Measurements from ENCODE around the gene GNAO1.

GRCh38 chr16:56303880-56304279 lies 112.6 kb downstream of the GNAO1 start:
- TF ChIP-seq GATA2 (IDR thresholded peaks at IDR 0.05; ENCODE audit: low read depth, low read length) = no peak
- no peak for TF ChIP-seq GATA3 (IDR thresholded peaks at IDR 0.05; ENCODE audit: low read depth, low read length)
